ENCODE results near the gene ARMC7.
"Not testable (repeated sequence)": the region's sequence is repeated elsewhere in the genome, so short reads cannot be mapped to it uniquely, and the experiment has no call there.

Gene ARMC7

DNA sequence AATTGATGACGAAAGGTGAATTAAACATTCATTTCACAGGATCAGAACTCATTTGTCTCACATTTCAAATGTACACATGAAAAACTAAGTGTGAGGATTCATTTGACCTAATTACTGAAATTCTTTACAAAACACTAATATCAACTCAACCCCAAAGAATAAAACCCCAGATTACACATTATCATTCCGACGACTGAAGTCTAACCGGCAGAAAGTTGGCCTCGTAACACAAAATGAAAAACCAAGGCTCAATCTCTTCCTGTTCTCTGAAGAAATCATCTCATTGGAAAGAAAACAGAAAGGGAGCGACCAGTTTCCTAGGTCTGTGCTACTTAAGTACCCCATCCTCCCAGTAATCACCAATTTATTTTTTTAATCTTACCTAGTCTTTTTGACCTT lies 42.8 kb downstream of the ARMC7 start:
- no peak for DNase-seq (ENCODE audit: low read depth in 2 of 3, low spot score in 1 of 3)

DNA sequence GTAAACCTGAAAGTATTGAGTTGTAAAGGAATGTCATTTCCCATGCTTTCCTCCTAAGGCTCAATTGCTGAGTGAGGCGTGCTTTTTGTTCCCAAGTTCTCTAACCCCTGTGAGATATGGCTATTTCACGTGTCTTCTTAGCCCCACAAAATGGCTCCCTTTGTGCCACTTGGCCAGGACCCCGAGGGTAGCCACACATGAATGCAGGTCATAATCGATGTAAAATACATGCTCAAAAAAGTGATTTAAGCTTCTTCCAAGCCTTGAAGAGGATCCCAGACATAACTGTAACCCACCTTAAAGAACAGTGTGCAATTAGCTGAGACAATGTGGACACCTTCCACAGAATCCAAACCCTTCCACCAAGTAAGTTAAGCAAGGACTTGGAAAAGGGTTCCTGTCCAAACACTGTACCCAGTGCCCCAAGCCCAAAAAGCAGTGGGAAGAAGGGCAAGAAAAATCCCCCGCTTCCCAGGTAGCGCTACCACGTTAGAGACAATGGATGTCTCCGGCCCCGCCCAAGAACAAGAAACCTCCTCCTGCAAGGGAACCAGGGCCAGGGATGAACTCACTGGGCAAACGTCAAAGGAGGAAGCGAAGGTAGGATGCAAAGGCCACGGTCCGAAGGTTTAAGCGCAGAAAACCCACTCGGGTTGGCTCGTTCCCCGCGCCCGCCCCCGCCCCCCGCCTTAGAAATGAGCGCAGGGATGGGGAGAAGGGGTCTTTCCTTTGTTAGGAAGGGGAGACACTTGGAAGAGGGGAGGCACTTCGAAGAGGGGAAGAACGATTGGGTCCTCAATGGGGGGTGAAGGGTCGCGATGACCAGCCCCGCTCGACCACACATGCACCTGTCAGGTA lies 43.4 kb downstream of the ARMC7 start:
- peak in 1 of 3 donors; percentile 17 for DNase-seq (ENCODE audit: low read depth in 2 of 3, low spot score in 1 of 3)

DNA sequence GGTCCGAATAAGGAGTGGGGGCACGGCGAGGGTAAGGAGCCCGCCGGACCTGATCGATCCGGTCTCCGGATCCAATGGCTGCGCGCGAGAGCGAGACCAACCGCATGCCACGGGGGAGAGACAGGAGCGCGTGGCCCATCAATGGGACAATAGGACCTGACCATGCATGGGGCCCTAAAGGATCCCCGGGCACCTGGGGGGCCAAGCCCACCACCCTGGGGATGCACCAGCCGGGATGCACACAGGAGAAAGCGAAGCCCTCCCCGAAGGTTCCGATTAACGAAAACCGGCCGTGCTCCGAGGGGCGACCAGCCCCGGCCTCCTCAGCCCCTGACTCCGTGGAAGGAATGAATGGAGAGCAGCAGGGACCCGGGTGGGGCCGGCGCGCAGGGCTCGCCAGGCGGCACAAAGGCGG lies 44.0 kb downstream of the ARMC7 start:
- peak in 1 of 3 donors; percentile 17 for DNase-seq (ENCODE audit: low read depth in 2 of 3, low spot score in 1 of 3)

DNA sequence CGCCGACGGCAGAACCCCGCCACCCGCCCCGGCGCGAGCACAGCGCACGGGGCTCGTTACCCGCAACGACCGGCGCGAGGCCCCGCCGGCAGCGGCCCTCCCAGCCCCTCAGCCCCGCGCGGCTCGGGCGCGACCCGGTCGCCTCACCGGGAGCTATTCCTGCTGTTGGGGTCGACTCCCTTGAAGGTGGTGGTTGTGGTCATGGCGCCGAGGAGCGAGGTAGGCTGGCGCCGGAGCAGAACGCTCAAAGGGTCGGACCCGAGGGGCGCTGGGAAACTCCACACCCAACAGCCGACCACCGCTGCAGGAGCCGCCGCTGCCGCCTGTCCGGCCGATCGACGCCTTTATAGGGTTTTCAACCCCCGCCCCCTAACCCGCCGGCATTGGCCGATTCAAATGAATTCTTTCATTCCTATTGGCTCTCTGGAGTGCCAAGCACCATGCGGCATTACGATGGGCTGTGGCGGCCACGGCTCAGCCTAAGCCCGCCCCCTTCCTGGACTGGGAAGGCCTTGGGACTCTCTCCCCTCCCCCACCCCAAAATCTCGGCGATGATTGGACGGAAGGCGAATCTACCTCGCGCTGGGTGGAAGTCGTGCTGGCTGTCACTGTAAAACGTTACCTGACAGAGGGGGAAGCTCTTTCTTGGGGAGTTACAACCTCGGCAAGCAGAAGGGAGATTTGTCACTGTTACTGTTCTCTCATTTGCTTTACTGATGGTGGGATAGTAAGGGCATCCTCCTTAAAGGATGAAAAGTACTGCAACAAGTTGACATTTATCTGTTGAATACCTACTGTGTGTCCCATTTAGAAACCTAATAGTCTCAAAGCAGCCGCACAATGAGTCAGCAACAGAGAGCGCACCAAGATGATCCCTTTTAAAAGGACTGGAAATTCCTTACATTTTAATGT lies 44.7 kb downstream of the ARMC7 start, which contains the start of gene JPT1:
Gene JPT1, minus strand, starts transcription at position 318 of the 912 bp plus-strand sequence. Its CDS starts 115 bp downstream, at position 203.
- peak; percentile 98 to 99 (median 98) for DNase-seq (ENCODE audit: low read depth in 2 of 3, low spot score in 1 of 3)

DNA sequence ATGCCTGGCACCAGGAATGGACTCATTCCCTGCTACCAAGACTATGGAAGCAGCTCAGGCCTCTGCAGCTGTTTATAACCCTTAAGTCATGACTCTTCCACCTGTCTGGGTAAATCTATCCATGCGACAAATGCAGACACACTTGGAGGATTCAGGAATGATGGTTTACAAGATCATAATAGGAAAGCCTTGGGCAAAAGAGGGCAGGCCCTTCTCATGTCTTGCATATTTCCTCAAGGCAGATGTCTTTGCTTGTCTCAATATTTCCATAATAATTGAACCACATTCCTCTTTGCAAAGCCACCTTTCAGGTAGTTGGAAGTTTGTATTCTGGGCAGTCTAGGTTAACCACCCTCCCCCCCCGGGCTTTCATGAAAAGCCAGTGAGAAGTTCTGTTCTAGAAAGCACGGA lies 45.4 kb downstream of the ARMC7 start:
- DNase-seq (ENCODE audit: low read depth in 2 of 3, low spot score in 1 of 3), result no peak

DNA sequence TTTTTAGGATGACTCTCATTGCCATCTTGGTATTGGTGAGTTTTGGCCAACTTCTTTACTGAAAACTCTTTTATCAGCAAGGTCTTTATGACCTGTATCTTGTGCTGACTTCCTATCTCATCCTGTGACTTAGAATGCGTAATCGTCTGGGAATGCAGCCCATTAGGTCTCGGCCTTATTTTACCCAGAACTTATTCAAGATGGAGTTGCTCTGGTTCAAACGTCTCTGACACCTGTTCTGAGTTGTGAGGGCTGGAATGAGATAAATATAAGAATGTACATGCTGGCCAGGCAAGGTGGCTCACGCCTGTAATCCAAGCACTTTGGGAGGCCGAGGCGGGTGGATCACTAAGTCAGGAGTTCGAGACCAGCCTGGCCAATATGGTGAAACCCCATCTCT lies 48.7 kb downstream of the ARMC7 start:
- DNase-seq (ENCODE audit: low read depth in 2 of 3, low spot score in 1 of 3), result not testable (repeated sequence)

DNA sequence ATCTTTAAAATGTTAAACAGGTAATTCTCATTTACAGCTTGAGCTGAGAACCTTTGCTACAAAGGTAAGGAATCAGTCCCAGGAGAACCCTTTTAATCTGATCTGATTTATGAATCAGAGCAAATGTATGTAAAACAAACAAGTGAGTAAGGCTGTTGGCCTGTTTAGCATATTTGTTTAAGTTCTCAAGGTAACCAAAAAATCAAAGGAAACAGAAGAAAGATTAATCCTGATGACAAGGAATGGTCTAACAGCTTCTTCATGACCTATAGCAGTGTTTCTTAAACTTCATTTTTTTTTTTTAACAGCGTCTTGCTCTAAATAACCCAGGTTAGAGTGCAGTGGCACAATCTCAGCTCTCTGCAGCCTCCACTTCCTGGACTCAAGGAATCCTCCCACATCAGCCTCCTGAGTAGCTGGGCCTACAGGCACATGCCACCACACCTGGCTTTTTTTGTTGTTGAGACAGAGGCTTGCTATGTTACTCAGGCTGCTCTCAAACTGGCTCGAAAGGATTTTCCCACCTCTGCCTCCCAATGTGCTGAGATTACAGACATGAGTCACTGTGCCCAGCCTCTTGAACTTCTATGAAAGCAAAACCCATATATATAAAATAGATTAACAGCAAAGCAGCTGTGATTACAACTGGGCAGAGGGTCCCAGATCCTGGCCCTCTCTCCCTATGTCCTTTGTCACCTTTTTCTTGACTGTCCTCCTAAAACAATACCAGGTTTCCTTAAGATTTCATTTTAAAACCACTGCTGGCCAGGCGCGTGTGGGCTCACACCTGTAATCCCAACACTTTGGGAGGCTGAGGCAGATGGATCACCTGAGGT lies 49.6 kb downstream of the ARMC7 start:
- no peak for DNase-seq (ENCODE audit: low read depth in 2 of 3, low spot score in 1 of 3)

DNA sequence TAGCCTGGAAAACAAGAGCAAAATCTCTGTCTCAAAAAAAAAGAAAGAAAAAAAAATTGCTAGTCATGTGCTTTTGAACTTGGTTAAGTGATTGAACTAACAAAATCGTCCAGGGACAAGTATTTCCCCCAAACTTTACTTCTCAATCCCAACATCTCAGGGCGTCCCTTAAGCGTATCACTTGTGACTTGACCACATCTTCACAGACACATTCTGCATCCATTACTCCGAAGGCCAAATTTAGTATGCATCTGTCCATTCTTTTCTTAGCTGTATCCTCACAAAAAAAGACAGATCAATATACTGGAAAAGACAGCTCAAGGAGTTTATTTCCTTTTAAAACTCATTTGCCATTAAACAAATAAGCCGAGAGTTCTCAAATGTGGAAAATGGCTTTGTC lies 50.4 kb downstream of the ARMC7 start:
- DNase-seq (ENCODE audit: low read depth in 2 of 3, low spot score in 1 of 3), result no peak

DNA sequence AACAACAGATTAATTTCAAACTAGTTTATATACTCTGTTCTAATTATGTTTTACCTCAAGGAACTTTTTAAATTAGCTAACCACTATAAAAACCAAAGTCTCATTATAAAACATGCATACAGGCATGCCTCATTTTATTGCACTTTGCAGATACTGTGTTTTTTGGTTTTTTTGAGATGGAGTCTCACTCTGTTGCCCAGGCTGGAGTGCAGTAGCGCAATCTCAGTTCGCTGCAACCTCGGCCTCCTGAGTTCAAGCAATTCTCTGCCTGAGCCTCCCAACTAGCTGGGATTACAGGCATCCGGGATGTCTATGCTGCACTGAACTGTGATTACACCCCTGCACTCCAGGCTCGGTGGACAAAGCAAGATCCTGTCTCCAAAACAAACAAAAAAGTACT lies 53.3 kb downstream of the ARMC7 start:
- DNase-seq (ENCODE audit: low read depth in 2 of 3, low spot score in 1 of 3), result no peak

DNA sequence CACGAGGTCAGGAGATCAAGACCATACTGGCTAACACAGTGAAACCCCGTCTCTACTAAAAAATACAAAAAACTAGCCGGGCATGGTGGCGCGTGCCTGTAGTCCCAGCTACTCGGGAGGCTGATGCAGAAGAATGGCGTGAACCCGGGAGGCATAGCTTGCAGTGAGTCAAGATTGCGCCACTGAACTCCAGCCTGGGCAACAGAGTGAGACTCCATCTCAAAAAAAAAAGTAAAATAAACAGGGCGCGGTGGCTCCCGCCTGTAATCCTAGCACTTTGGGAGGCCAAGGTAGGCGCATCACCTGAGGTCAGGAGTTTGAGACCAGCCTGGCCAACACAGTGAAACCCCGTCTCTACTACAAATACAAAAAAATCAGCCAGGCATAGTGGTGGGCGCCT lies 54.8 kb downstream of the ARMC7 start:
- not testable (repeated sequence) for DNase-seq (ENCODE audit: low read depth in 2 of 3, low spot score in 1 of 3)

DNA sequence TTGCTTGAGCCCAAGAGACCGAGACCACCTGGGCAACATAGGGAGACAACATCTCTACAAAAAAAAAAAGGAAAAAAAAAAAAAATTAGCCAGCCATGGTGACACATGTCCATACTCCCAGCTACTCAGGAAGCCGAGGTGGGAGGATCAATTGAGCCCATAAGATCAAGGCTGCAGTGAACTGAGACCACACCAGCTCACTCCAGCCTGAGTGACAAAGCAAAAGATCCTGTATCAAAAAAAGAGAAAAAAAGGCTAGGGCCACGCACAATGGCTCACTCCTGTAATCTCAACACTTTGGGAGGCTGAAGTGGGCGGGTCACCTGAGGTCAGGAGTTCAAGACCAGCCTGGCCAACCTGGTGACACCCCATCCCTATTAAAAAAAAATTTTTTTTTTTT lies 59.2 kb downstream of the ARMC7 start:
- DNase-seq (ENCODE audit: low read depth in 2 of 3, low spot score in 1 of 3), result no peak

DNA sequence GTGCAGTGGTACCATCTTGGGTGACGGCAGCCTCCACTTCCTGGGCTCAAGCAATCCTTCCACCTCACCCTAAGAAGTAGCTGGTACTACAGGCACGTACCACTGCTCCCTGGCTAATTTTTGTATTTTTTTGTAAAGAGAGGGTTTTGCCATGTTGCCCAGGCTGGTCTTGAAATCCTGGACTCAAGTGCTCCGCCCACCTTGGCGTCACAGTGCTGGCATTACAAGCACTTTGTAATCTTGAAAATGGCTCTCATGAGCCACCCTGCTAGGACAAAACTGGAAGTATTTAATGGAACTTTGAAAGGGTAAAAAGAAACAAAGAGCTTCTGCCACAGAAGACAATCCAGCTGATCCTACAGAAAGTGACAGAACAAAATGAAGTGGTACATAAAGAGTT lies 63.8 kb downstream of the ARMC7 start:
- no peak for DNase-seq (ENCODE audit: low read depth in 2 of 3, low spot score in 1 of 3)

DNA sequence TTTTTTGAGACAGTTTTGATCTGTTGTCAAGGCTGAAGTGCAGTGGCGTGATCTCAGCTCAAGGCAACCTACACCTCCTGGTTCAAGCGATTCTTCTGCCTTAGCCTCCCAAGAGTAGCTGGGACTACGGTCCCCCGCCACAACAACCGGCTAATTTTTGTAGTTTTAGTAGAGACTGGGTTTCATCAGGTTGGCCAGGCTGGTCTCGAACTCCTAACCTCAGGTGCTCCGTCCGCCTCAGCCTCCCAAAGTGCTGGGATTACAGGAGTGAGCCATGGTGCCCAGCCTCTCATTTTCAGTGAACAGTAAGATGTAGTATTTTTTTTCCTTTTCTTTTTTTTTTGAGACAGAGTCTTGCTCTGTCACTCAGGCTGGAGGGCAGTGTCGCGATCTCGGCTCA lies 65.2 kb downstream of the ARMC7 start:
- DNase-seq (ENCODE audit: low read depth in 2 of 3, low spot score in 1 of 3), result no peak

DNA sequence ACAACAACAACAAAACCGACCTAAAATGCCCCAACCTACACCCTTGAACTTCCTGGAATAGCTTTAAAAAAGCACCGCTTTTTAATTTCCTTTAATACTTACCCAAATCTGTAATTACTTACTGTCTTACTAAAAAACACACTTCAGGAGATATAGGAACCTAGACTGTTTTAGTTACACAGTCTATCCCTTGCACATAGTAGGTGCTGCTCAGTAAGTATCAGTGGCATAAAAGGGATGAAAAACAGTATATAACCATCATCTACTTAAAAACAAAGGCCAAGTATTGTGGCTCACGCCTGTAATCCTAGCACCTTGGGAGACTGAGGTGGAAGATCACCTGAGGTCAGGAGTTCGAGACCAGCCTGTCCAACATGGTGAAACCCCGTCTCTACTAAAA lies 66.9 kb downstream of the ARMC7 start:
- no peak for DNase-seq (ENCODE audit: low read depth in 2 of 3, low spot score in 1 of 3)

DNA sequence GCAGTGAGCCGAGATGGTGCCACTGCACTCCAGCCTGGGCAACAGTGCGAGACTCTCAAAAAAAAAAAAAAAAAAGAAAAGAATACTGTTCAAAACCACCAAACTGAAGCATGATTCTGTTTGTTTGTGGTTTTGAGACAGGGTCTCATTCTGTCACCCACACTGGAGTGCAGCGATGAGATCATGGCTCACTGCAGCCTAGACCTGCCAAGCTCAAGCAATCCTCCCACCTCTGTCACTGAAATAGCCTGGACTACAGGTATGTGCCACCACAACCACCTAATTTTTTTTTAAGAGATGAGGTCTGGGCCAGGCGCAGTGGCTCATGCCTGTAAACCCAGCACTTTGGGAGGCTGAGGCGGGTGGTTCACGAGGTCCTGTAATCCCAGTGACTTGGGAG lies 68.7 kb downstream of the ARMC7 start:
- no peak for DNase-seq (ENCODE audit: low read depth in 2 of 3, low spot score in 1 of 3)
